ENCODE results near the gene WSCD2. TPM values are rescaled to one million over a fixed set of nuclear protein-coding genes. Genes with fewer than 3 reads are reported as not detected.

The WSCD2 gene
- total RNA-seq, 1 donor from 2014 or later = 1.4 TPM

DNA sequence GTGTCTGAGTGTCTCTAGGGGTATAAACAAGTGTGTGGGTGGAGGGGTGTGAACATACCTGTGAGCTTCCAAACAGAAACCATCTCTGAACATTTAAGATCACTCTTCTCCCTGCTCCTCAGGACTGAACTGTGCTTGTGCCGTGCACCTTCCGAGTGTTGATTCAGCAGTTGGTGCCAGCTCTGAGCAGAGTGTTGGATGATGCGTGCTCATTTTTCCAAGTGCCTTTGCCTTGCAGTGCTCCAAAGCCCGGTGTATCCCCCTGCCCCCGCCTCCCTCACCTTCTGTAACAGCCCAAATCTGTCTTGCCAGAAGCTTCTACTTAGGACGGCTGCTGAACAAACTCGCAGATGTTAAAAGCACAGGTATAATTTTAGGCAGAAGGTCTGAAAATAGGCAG is 4.4 kb downstream of the WSCD2 start:
- peaks cover 1% of the 10 kb centered on the region for H3K9me3 Mint-ChIP-seq (ENCODE audit: unreplicated experiment)
- no peak overlapping the region for H3K4me3 Mint-ChIP-seq (ENCODE audit: unreplicated experiment)
- TF ChIP-seq, protein P1, sequence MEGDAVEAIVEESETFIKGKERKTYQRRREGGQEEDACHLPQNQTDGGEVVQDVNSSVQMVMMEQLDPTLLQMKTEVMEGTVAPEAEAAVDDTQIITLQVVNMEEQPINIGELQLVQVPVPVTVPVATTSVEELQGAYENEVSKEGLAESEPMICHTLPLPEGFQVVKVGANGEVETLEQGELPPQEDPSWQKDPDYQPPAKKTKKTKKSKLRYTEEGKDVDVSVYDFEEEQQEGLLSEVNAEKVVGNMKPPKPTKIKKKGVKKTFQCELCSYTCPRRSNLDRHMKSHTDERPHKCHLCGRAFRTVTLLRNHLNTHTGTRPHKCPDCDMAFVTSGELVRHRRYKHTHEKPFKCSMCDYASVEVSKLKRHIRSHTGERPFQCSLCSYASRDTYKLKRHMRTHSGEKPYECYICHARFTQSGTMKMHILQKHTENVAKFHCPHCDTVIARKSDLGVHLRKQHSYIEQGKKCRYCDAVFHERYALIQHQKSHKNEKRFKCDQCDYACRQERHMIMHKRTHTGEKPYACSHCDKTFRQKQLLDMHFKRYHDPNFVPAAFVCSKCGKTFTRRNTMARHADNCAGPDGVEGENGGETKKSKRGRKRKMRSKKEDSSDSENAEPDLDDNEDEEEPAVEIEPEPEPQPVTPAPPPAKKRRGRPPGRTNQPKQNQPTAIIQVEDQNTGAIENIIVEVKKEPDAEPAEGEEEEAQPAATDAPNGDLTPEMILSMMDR (IDR thresholded peaks at IDR 0.05; ENCODE audit: partially characterized antibody, unreplicated experiment) = no peak
- H3K27me3 Mint-ChIP-seq (ENCODE audit: unreplicated experiment) = peaks cover 8% of the 10 kb centered on the region
- H3K4me1 Mint-ChIP-seq (ENCODE audit: low read depth, unreplicated experiment) = peaks cover 5% of the 10 kb centered on the region
- no peak for DNase-seq
- no peak overlapping the region for H3K27ac Mint-ChIP-seq (ENCODE audit: unreplicated experiment)
- H3K36me3 Mint-ChIP-seq (ENCODE audit: unreplicated experiment) = no peaks in the 10 kb centered on the region

DNA sequence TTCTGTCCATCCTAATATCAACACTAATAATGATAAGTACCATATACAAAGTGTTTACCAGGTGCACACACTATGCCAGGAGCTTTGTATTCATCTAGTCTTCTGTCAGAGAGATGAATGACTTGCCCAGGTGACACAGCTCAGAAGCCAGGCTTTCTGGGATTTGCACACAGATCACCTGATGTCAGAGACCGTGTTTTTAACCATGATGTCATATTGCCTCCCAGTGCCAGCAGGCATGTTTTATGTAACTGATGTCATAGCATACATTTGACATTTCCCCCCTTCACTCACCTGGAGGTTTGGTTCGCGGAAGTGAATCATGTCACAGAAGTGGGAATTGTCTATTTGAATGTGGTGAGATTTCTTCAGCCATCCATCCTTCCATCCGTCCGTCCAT is 5.7 kb downstream of the WSCD2 start:
- Mint-ChIP-seq H3K4me3 (ENCODE audit: unreplicated experiment) (no peak overlapping the region), H3K36me3 (ENCODE audit: unreplicated experiment) (no peaks in the 10 kb centered on the region), H3K27me3 (ENCODE audit: unreplicated experiment) (peaks cover 8% of the 10 kb centered on the region), H3K4me1 (ENCODE audit: low read depth, unreplicated experiment) (peaks cover 4% of the 10 kb centered on the region), H3K9me3 (ENCODE audit: unreplicated experiment) (no peaks in the 10 kb centered on the region), H3K27ac (ENCODE audit: unreplicated experiment) (no peak overlapping the region)
- no peak for DNase-seq
- TF ChIP-seq, protein P1 (IDR thresholded peaks at IDR 0.05; ENCODE audit: partially characterized antibody, unreplicated experiment) = no peak

DNA sequence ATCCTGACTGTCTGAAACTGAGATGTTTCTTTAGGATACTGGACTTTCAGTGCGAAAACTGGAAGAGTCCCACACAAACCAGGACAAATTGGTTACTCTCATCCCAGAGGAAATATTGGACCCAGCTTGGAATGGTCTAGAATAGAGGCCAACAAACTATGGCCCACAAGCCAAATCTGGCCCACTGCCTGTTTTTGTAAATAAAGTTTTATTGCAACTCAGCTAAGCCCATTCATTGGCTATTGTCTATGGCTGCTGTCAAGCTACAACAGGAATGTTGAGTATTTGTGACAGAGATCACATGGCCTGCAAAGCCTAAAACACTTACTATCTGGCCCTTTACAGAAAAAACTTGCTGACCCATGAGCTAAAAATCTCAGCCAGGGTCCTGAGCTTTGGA is 6.5 kb downstream of the WSCD2 start:
- H3K4me1 Mint-ChIP-seq (ENCODE audit: low read depth, unreplicated experiment) = no peaks in the 10 kb centered on the region
- H3K27ac Mint-ChIP-seq (ENCODE audit: unreplicated experiment) = no peak overlapping the region
- H3K9me3 Mint-ChIP-seq (ENCODE audit: unreplicated experiment) = no peaks in the 10 kb centered on the region
- no peak for DNase-seq
- H3K36me3 Mint-ChIP-seq (ENCODE audit: unreplicated experiment) = no peaks in the 10 kb centered on the region
- no peak overlapping the region for H3K4me3 Mint-ChIP-seq (ENCODE audit: unreplicated experiment)
- TF ChIP-seq, protein P1 (IDR thresholded peaks at IDR 0.05; ENCODE audit: partially characterized antibody, unreplicated experiment) = no peak
- peaks cover 4% of the 10 kb centered on the region for H3K27me3 Mint-ChIP-seq (ENCODE audit: unreplicated experiment)

DNA sequence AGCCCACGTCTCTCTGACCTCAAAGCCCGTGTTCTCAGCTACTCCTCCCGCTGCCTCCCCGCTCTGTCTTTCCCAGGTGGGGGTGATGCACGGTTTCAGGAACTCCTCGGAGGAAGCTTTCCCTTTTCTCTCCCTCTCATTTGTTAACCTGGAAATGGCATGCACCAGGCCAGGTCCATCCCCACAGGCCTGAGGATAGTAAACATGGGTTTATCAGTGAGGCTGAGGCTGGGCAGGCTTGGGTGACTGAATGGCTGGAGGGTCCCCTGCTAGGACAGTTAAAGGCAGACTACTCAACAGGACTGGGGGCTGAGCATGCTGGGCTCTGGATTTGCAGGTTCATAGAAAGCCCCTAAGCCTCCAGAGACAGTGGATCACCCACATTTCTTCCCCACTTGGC is 7.6 kb downstream of the WSCD2 start:
- H3K4me1 Mint-ChIP-seq (ENCODE audit: low read depth, unreplicated experiment) = no peaks in the 10 kb centered on the region
- no peaks in the 10 kb centered on the region for H3K9me3 Mint-ChIP-seq (ENCODE audit: unreplicated experiment)
- TF ChIP-seq, protein P1 (IDR thresholded peaks at IDR 0.05; ENCODE audit: partially characterized antibody, unreplicated experiment) = no peak
- no peak overlapping the region for H3K4me3 Mint-ChIP-seq (ENCODE audit: unreplicated experiment)
- peaks cover 4% of the 10 kb centered on the region for H3K27me3 Mint-ChIP-seq (ENCODE audit: unreplicated experiment)
- H3K36me3 Mint-ChIP-seq (ENCODE audit: unreplicated experiment) = no peaks in the 10 kb centered on the region
- DNase-seq = no peak
- H3K27ac Mint-ChIP-seq (ENCODE audit: unreplicated experiment) = no peak overlapping the region

DNA sequence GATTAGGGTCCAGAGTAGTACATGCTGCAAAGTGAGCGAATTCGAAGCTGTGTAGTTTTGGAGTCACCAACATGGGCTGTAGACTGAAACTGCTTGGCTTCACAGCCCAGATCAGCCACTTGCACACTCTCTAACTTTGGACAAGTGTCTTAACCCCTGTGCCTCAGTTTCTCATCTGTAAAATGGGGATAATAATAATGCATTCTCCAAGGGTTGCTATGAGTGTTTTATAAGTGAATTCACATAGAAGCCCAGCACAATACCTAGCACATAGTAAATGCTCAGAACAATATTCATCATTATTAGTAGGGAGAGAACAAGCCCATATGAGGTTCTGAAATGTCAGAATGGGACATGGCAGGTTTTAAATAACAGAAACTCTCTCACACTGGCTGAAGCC is 10.4 kb downstream of the WSCD2 start:
- TF ChIP-seq, protein P1 (IDR thresholded peaks at IDR 0.05; ENCODE audit: partially characterized antibody, unreplicated experiment) = no peak
- no peak for DNase-seq
- peaks cover 4% of the 10 kb centered on the region for H3K27me3 Mint-ChIP-seq (ENCODE audit: unreplicated experiment)
- no peaks in the 10 kb centered on the region for H3K36me3 Mint-ChIP-seq (ENCODE audit: unreplicated experiment)
- no peak overlapping the region for H3K4me3 Mint-ChIP-seq (ENCODE audit: unreplicated experiment)
- H3K9me3 Mint-ChIP-seq (ENCODE audit: unreplicated experiment) = no peaks in the 10 kb centered on the region
- no peaks in the 10 kb centered on the region for H3K4me1 Mint-ChIP-seq (ENCODE audit: low read depth, unreplicated experiment)
- H3K27ac Mint-ChIP-seq (ENCODE audit: unreplicated experiment) = no peak overlapping the region
